Stimulated activated CD4-positive, alpha-beta T cell treated with anti-CD3 and anti-CD28 coated beads, Interleukin-15, amount 100 ng/mL, for 1 hour (primary cell): ENCODE measurements around the gene CDKN1A.
"Not testable (repeated sequence)": the region's sequence is repeated elsewhere in the genome, so short reads cannot be mapped to it uniquely, and the experiment has no call there.

Source experiments
- DNase-seq, 2 donors: peaks; one replicate each; pipeline ENCODE4 v3.0.0-alpha.2; 2020; ENCODE audit warnings: low read depth in 1 of 2, low spot score in 1 of 2

Gene CDKN1A

DNA sequence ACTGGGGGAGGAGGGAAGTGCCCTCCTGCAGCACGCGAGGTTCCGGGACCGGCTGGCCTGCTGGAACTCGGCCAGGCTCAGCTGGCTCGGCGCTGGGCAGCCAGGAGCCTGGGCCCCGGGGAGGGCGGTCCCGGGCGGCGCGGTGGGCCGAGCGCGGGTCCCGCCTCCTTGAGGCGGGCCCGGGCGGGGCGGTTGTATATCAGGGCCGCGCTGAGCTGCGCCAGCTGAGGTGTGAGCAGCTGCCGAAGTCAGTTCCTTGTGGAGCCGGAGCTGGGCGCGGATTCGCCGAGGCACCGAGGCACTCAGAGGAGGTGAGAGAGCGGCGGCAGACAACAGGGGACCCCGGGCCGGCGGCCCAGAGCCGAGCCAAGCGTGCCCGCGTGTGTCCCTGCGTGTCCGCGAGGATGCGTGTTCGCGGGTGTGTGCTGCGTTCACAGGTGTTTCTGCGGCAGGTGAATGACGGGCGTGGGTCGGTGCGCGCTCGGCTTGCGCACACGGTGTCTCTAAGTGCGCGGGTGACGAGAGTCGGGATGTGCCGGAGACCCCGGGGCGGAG, at the start of gene CDKN1A:
TSS of gene CDKN1A (plus strand) at position 227 of the 555 bp plus-strand sequence. CDS start 5,388 bp downstream, outside the sequence.
- DNase-seq: peak; percentile 49 to 69

DNA sequence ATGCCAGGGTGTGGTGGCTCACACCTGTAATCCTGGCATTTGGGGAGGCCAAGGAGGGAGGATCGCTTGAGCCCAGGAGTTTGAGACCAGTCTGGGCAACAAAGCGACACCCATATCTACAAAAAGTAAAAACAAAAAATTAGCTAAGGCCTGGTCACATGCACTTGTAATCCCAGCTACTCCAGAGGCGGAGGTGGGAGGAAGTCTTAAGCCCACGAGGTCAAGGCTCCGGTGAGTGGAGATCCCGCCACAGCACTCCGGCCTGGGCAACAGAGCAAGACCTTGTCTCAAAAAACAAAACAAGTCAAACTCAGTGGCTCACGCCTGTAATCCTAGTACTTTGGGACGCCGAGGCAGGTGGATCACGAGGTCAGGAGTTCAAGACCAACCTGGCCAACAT, 48.7 kb upstream of the CDKN1A start:
- DNase-seq: no peak

DNA sequence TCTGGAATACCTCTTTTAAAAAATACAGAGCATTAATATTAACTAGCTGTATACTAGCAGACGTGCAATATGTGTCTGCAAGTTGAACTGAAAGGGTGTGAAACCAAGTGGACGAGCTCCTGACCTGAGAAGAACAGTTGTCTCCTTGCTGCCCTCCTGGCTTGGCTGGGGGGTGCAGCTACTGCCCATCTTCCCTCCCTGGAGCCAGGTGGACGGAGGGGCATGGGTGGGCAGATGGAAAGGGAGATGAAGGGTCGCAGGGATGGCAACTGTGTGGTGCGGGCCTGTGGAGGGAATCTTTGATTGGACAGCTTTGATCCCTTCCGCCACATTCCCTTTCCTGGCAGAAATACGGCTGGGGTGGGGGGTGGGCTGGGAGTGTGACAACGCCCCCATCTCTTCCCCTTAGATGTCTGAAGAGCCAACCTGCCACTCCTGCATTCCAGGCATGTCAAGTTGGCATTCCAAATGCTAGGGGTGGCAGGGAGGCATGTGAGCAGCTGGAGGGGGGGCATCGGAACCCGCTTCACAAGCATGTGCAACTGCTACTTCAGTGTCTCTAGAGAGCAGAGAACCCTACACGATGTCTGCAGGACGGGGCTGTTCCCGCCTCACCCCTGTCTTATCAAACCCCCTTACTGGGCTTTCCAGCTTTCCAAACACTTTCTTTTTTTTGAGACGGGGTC, 47.0 kb upstream of the CDKN1A start:
- DNase-seq: no peak

DNA sequence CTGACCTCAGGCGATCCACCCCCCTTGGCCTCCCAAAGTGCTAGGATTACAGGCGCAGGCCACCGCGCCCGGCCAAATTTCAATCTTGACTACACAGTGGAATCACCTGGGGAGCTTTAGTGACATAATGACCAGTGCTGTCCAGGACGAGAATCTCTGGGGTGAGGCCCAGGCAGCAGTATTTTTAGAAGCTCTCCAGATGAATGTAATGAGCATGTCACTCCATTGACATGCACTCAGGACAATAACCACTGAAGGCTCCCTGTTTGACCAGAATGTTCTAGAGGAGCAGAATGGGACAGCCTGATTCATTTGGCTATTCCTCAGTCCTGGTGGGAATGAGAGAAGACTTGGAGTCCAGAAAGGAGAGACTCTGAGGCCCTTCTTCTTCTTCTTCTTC, 45.1 kb upstream of the CDKN1A start:
- no peak for DNase-seq

DNA sequence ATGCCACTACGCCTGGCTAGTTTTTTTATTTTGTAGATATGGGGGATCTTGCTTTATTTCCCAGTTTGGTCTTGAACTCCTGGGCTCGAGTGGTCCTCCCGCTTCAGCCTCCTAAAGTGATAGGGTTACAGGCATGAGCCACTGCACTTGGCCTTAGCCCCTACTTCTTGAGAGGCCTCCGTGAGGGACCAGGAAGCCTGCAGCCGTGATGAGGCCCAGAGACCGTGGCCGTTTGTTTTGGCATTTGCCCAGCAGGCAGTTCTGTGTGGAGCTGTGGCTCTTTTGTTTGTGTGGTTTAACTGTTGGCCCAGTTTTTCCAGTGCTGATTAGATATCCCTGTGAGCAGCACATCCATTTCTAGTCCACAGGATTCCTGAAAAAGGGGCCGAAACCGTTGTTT, 44.6 kb upstream of the CDKN1A start:
- DNase-seq: no peak

DNA sequence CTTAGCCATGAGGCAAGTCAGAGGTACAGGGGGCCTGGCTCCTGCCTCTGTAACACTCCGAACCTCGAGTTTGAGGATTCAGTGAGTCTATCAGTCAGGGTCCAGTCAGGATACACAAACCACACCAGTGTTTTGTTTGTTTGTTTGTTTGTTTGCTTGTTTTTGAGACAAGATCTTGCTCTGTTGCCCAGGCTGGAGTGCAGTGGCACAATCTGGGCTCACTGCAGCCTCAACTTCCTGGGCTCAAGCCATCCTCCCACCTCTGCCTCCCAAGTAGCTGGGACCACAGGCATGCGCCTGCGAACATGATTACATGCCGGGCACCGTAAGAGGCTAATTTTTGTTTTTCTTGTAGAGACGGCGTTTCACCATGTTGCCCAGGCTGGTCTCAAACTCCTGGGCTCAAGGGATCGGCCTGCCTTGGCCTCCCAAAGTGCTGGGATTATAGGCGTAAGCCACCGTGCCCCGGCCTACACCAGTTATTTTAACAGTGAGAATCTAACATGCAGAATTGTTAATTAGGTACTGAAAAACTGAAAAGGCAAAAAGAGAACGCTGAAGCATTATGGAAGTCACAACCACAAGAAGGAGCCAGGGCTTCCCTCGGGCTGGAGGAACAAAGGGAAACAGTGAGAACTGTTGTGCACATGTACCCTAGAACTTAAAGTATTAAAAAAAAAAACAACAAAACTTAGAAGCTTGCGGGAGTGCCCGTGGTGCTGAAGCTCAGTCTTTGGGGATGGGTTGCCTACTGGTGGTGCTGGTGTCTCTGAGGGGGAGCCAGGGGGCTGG, 44.0 kb upstream of the CDKN1A start:
- no peak for DNase-seq

DNA sequence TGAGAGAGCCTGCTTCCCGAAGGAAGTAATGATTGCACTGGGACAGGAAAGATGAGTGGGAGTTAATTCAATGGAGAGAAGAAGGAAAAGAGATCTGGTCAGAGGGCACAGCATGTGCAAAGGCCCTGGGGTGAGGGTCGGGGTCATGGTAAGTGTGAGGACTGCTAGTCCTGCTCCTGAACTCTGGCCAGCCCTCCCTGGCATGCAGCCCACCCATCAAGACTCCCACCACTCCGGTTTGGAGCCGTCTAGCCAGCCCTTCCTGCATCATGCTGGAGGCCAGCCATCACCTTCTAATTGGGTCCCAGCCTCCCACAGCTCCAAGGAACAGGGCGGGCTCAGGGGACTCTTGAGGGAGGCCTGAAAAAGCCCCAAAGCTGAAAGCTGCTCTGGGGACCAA, 42.2 kb upstream of the CDKN1A start:
- no peak for DNase-seq

DNA sequence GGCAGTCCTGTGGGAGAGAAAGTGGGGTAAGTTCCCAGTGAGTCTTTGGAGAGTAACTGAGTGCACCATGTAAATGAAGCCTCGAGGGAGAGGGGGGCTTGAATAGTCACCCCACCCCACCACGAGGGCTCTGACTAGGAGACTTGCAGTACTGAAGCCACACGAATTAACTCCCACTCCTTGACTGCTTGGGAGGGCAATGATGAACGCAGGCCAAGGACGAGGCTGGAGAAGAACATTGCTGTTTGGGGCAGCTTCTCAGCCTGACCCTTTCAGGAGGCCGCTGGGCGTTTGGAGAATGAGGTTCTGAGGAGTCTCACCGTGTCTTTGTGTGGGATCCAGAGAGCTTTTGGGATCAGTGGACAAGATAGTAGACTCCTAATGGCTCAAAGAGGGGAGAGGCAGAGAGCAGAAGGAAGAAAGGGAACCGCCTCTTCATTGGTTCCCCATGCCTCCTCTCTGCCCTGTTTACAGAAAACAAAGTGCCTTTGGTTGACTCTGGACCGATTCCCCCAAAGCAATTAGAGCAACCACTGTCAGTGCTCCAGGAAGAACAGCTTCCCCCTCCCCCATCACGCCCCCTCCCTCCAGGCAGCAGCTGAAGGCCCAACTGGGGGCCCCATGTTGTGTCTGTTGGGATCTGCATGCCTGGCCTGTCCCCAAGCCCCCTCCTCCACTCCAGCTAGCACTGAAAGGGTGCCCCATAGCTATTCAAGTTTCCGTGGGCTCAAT, 41.7 kb upstream of the CDKN1A start:
- DNase-seq: no peak

DNA sequence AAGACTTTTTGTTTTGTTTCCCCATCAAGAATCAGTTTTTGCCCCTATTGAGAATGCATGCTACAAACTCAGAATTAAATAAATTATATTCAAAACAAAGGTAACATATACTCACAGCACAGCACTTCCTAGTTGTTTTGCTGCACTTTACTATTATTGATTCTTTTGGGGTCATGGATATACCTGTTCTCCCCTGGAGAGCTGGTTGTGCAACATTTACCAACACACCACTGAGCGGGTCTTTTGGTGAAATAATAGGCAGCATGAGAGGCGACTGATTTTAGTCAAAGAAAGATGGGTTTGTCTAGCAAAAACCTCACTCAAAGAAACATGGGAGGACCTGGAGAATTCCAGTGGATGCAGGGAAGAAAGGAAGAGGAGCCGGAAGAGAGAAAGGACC, 39.9 kb upstream of the CDKN1A start:
- DNase-seq: no peak

DNA sequence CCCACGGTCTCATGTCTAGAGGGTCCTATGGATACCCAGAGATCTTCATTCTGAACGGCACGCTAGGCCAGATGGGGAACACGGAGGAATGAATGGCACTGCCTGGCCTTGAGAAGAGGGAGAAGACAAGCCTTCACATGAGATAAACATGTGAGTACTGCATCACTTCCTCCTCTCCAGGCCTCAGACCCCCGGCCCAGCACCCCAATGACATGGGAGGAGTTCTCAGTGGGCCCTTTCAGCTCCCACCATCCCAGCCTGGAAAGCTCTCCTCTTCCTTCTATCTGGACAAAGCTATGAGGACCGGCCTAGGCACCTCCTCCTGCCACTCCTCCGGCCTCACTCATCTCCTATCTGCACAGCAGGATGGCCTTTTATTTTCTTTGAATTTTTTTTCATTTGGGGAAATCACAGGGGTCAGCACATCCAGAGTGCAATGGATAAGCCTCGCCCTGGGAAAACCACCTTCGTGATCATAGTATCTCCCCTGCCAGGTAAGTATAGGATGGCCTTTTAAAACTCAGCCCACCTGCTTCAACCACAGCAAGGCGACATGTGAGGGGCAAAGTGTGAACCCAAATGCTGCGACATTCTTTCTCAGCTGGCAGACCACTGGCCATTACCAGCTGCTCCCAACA, 39.2 kb upstream of the CDKN1A start:
- DNase-seq: no peak

DNA sequence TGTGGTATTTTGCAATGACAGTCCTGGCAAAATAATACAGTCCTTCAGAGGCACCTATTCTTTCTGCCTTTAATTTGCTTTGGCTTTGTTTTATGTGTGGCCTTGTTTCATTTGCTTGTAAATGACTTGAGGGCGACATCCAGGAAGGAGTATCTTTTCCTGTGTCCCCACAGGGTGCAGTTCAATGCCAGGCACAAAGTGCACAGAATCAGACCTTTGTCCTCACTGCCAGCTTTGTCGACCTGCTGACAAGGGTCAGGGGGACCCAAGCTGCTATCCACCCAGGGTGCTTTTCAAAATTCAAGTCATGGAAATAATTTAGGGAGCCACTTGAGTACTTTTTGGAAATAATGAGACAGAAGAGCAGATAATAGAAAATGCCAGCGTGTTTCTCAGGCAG, 37.0 kb upstream of the CDKN1A start:
- DNase-seq: no peak

DNA sequence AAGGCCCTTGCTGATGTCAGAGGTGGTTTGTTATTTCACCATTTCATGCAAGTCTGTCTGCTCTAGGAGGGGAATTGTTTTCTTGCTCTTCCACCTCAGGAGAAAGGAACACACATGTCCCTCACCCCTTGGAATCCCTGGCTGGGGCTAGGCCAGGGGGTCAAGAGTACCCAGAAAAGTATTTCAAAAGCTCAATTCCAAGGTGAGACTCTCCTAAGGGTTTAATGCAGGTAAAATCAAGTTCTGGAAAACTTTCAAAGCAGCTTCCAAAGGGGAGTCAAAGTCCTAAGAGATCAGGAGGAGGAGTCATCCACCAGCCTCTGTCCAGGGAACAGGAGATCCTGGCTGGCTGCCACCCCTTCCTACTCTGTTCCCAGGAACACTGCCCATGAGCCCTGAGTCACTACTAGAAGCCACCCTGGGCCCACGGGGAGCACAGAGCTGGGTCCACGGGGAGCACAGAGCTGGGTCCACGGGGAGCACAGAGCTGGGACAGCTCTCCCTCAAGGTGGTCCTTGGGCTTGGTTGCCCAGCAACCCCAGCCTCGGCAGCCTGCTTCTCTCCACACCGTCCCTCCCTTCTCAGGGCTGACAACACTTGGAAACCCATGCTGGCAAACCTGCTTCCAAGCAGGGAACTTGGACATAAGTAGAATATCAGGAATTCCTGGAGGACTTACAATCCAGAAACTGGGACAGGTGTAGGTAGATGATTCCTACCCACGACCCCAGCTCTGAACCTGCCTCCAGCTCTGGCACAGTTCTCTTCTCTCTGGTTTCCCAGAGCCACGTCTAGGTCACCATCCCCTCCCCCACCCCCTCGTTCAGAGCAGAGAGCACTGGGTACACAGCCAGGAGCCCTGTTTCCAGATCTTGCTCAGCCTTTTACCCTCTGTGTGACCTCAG, 35.3 kb upstream of the CDKN1A start:
- no peak for DNase-seq

DNA sequence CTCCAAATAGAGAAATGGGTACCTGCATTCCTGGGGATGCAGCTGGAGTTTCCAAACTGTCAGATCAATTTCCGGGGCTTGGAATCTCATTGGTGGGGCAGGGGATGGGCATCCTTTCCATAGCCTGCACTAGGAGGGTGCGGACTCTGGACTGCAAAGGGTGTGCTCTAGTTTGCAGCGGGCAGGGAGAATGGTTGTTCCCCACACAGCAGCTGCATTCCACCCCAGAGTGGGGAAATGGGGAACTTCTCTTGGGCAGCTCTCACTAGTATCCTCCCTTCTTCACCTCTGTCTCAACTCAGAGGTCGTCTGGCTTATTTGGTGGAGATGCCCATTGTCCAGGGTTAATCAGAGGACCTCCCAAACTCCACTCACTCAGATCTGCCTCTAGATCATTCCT, 34.5 kb upstream of the CDKN1A start:
- DNase-seq: no peak

DNA sequence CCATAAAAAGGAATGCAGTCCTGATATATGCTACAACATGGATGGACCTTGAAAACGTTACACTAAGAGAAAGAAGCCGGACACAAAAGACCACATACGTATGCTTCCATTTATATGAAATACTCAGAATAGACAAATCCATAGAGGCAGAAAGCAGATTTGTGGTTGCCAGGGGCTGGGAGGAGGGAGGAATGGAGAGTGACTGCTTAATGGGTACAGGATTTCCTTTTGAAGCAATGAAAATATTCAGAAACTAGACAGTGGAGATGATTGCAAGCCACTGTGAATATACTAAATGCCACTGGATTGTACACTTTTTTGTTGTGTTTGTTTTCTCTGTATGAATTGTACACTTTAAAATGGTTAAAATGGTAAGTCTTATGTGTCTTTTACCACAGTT, 29.4 kb upstream of the CDKN1A start:
- DNase-seq: no peak

DNA sequence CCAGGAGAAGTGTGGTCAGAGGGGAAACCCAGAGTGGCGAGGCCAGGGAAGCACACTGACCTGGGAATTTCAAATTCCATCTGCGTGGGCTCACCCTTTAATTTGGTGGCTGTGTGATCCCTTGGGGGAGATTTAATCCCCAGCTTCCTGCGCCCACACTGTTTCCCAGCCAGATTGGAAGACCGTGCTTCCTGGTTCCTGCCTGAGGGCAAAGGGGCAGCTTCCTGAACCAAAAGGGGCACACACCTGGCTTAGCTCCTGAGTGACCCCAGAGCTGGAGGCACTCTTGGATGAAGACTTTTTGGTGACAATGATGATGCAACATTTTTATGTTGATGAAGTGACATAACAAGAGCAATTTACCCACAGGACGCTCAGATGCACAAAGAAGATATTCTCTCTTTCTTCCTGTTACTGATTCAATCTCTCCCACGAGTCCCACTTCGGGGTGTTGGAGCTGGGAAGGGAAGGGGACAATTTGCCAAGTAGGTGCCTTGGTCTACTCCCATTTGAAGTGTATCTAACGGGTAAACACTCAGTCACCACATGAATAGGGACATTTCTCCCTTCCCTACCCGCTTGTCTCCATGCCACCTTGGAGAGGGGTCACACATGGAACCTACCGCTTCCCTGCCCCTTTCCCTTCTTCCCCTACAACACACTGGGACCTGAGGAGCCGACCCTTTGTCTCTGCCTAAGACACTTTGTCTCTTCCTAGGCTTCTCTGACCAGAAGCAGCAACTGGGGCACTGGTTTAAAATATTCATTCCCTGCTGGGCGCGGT, 28.6 kb upstream of the CDKN1A start:
- no peak for DNase-seq

DNA sequence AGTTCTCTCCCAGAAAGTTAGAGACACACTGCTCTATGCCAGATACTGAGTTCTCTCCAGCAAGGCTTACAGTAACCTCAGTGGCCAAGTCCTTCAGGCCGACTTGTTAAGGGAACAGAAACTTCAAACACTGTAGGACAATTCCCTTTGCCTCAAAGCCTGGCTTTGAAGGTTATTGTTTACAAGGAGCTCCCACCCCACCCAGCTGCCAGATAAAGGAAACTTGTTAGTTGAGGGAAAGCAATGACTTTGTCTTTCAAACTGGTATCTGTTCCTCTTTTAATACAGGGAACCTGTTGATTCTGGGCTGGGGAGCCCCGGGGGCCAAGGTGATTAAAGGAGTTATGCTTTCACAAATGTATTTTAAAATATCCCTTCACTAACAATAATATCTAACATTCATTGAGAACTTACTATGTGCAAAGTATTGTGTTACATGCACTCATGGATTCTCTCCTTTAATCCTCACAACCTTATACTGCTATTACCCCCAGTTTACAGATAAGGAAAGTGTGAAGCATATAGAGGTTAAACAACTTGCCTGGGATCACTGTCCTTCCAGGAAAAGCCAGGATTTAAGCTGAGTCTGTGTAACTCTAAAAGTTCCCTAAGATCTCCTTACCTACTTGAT, 27.6 kb upstream of the CDKN1A start:
- DNase-seq: no peak

DNA sequence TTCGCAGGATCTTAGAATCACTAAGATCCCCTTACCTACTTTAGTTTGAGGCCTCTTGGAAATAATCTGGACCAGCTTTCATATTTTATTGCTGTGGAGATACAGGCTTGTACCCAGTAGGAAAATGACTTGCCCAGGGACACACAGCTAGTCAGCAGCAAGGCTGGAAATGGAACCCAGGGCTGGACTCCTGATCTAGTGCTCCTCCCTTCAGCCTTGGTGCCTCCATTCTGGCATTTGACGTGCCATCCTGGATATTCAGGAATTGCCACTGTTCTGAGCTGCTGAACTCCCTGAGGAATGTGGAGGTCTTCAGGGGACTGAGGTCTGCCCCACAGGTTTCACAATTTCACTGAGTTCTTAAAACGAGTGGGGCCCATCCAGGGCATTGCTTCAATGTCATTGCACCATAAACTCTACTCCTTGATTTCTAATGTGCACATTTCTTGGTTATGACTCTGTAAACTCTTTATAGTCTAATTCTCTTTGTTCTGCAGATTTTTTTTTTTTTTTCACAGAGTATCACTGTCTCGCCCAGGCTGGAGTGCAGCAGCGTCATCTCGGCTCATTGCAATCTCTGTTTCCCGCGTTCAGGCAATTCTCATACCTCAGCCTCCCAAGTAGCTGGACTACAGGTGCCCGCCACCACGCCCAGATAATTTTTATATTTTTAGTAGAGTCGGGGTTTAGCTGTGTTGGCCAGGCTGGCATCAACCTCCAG, 26.7 kb upstream of the CDKN1A start:
- DNase-seq: no peak

DNA sequence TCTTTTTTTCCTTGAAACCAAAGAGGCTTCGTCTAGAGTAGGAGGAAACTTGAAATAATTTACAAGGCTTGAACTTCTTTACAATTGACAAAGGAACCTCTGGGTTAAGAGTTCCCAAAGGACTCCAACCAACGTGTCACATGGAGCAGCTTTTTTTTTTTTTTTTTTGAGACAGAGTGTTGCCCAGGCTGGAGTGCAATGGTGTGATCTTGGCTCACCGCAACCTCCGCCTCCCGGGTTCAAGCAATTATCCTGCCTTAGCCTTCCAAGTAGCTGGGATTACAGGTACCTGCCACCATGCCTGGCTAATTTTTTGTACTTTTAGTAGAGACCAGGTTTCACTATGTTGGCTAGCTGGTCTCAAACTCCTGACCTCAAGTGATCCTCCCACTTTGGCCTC, 24.0 kb upstream of the CDKN1A start:
- DNase-seq: not testable (repeated sequence)
